HEK293T (cell line): Measurements from ENCODE around the gene CYTL1.
"Not testable (repeated sequence)": the region's sequence is repeated elsewhere in the genome, so short reads cannot be mapped to it uniquely, and the experiment has no call there.

Experiments
- CTCF ChIA-PET: fragments of 350-600 bp; formaldehyde crosslinking; extraction: SDS; loops from one replicate; lab custom pipeline; 2021; ENCODE audit warnings: antibody characterized with exemption, inconsistent platforms; lab: Yijun Ruan, JAX
- POLR2A ChIA-PET: fragments of 350-600 bp; formaldehyde crosslinking; extraction: SDS; loops from one replicate; lab custom pipeline; 2020; ENCODE audit warnings: antibody characterized with exemption, inconsistent platforms; lab: Yijun Ruan, JAX
- DNase-seq: peaks from one replicate; pipeline ENCODE4 v3.0.0; 2012; ENCODE audit warnings: mixed read lengths; ENCODE audit errors: extremely low spot score
- ARNT ChIP-seq: fragments of 450-650 bp; IDR thresholded peaks from 2 replicates; pipeline ENCODE4 v1.6.1; 2017; ENCODE audit warnings: mild to moderate bottlenecking
- BHLHE40 ChIP-seq: fragments of 450-650 bp; IDR thresholded peaks from 2 replicates; pipeline ENCODE4 v1.6.1; 2016; ENCODE audit warnings: mild to moderate bottlenecking, moderate library complexity, borderline replicate concordance
- CTBP1 ChIP-seq: fragments of 450-650 bp; IDR thresholded peaks from 2 replicates; pipeline ENCODE4 v1.6.1; 2016; ENCODE audit warnings: borderline replicate concordance
- ELF4 ChIP-seq: fragments of 450-650 bp; IDR thresholded peaks from 2 replicates; pipeline ENCODE4 v1.6.1; 2017; ENCODE audit warnings: antibody characterized with exemption
- FOXA1 ChIP-seq: fragments of 450-650 bp; IDR thresholded peaks from 2 replicates; pipeline ENCODE4 v1.6.1; 2016; ENCODE audit warnings: mild to moderate bottlenecking
- FOXK2 ChIP-seq: fragments of 450-650 bp; IDR thresholded peaks from 2 replicates; pipeline ENCODE4 v1.6.1; 2016; ENCODE audit warnings: mild to moderate bottlenecking
- FOXM1 ChIP-seq: fragments of 450-650 bp; IDR thresholded peaks from 2 replicates; pipeline ENCODE4 v1.6.1; 2017; ENCODE audit warnings: mild to moderate bottlenecking, borderline replicate concordance
- HDGF ChIP-seq: fragments of 450-650 bp; IDR thresholded peaks from 2 replicates; pipeline ENCODE4 v1.6.1; 2017; ENCODE audit warnings: antibody characterized with exemption, borderline replicate concordance
- L3MBTL2 ChIP-seq: fragments of 450-650 bp; conservative IDR thresholded peaks from 2 replicates; pipeline ENCODE4 v1.6.1; 2016; ENCODE audit warnings: mild to moderate bottlenecking
- LEF1 ChIP-seq: fragments of 450-650 bp; IDR thresholded peaks from 2 replicates; pipeline ENCODE4 v1.6.1; 2017; ENCODE audit warnings: mild to moderate bottlenecking, borderline replicate concordance
- NFRKB ChIP-seq: fragments of 450-650 bp; IDR thresholded peaks from 2 replicates; pipeline ENCODE4 v1.6.1; 2016; ENCODE audit warnings: mild to moderate bottlenecking, moderate library complexity
- PKNOX1 ChIP-seq: fragments of 450-650 bp; IDR thresholded peaks from 2 replicates; pipeline ENCODE4 v1.6.1; 2016
- SP1 ChIP-seq: fragments of 450-650 bp; IDR thresholded peaks from 2 replicates; pipeline ENCODE4 v1.6.1; 2017
- SUZ12 ChIP-seq: fragments of 450-650 bp; IDR thresholded peaks from 2 replicates; pipeline ENCODE4 v1.6.1; 2016; ENCODE audit warnings: mild to moderate bottlenecking
- TARDBP ChIP-seq: fragments of 450-650 bp; IDR thresholded peaks from 2 replicates; pipeline ENCODE4 v1.6.1; 2016
- ZNF384 ChIP-seq: fragments of 450-650 bp; IDR thresholded peaks from 2 replicates; pipeline ENCODE4 v1.6.1; 2016

CYTL1 gene, protein sequence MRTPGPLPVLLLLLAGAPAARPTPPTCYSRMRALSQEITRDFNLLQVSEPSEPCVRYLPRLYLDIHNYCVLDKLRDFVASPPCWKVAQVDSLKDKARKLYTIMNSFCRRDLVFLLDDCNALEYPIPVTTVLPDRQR

DNA sequence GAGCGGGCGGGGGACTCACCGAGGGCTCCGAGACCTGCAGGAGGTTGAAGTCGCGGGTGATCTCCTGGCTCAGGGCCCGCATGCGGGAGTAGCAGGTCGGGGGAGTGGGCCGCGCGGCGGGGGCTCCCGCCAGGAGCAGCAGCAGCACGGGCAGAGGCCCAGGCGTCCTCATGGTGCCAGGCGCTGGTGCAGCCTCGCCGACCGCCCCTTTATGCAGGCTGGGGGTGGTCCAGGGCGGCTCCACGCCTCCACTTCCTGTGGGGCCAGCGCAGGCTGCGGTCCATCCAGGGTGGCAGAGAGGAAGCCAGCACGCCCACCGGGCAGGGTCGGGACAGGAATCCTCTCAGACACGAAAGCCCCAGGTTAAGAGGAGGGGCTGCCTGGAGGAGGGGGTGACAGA, at the start of gene CYTL1:
CYTL1 (minus strand) TSS at position 185 of the 400 bp plus-strand sequence; CDS start at position 172, 13 bp downstream.
- CTCF ChIA-PET = interaction anchor here (0.7 kb wide), 1 partner anchor 25 kb away, joined by 3 read pairs; no protein-coding TSS in a partner anchor
- TF ChIP-seq CTBP1 (no peak), FOXM1 (no peak), L3MBTL2 (no peak), BHLHE40 (no peak), LEF1 (no peak), ELF4 (no peak), SUZ12 (no peak)
- DNase-seq = no peak
- POLR2A ChIA-PET = no interaction called here

DNA sequence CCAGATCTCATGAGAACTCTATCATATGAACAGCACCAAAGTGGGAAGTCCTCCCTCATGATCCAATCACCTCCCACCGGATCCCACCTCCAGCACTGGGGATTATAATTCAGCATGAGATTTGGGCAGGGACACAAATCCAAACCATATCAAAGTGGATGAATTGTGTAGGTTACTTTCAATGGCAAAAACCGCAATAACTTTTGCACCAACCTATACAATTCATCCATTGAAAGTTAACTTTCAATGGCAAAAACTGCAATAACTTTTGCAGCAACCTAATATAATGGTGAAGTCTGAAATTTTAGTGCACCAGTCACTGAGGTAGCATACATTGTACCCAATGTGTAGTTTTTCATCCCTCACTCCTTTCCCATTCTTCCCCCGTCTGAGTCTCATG, 48.6 kb upstream of the CYTL1 start:
- CTCF ChIA-PET = no interaction called here
- no peak for TF ChIP-seq FOXK2
- TF ChIP-seq ELF4 = peak; percentile 87
- POLR2A ChIA-PET = no interaction called here
- no peak for DNase-seq

GRCh38 chr4:5066968-5067367, 47.7 kb upstream of the CYTL1 start:
- DNase-seq, POLR2A ChIA-PET, CTCF ChIA-PET: not testable (repeated sequence)

DNA sequence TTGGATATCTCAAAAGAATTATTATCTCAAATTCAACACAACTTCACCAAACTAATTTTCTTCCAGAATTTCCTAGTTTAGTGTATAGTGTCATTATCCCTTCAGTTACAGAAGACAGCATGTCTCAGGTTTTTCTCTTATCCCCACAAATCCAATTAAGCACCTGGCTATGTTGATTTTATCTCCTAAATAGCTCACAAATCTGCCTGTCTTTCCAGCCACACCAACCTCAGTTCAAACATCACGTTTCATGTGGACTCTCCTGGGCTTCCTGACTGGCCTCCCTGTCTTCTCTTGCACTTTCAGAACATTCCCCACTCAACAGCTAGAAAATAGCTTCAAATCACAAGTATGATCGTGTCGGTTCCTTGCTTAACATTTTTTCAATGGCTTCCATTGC, 46.8 kb upstream of the CYTL1 start:
- no peak for DNase-seq
- ChIA-PET CTCF (no interaction called here), POLR2A (no interaction called here)
- no peak for TF ChIP-seq LEF1

DNA sequence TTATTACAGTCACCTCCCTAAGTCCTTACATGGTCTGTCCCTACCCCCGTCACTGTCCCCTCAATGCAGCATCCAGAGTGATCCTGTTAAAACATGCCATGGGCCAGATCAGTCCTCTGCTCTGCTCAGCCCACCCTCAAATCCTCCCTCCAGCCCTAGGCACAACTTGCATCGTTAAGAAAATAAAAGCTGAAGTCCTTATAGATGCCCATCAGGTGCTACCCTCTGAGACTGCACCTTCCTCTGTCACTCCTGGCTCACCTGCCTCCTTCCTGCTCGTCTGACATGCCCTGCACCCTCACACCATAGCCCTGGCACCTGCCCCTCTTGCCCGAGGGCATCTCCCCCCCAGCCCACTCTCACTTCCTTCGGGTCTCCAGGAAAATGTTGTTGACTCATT, 36.2 kb upstream of the CYTL1 start:
- DNase-seq = no peak
- ChIA-PET POLR2A (no interaction called here), CTCF (no interaction called here)
- no peak for TF ChIP-seq FOXM1
- no peak for TF ChIP-seq PKNOX1
- no peak for TF ChIP-seq NFRKB
- TF ChIP-seq ELF4 = no peak
- TF ChIP-seq LEF1 = no peak
- TF ChIP-seq CTBP1 = no peak
- no peak for TF ChIP-seq ARNT
- no peak for TF ChIP-seq SUZ12
- TF ChIP-seq FOXK2 = no peak
- TF ChIP-seq HDGF = no peak
- no peak for TF ChIP-seq FOXA1
- TF ChIP-seq BHLHE40 = no peak
- TF ChIP-seq SP1 = no peak
- TF ChIP-seq TARDBP = no peak
- no peak for TF ChIP-seq L3MBTL2
- no peak for TF ChIP-seq ZNF384

GRCh38 chr4:5054532-5054931, 35.3 kb upstream of the CYTL1 start:
- TF ChIP-seq SP1 (no peak), NFRKB (no peak), CTBP1 (no peak), BHLHE40 (no peak), ARNT (no peak), FOXA1 (no peak), SUZ12 (no peak), HDGF (no peak), LEF1 (no peak), ELF4 (no peak), L3MBTL2 (no peak), ZNF384 (no peak)
- CTCF ChIA-PET = no interaction called here
- POLR2A ChIA-PET = no interaction called here
- DNase-seq = no peak

- ChIA-PET POLR2A (no interaction called here), CTCF (no interaction called here)
These were observed 33.6 kb upstream of the CYTL1 start for GRCh38 chr4:5052726-5053425.

More at GRCh38 chr4:5052726-5053425, 33.6 kb upstream of the CYTL1 start:
- TF ChIP-seq CTBP1 (no peak), FOXA1 (no peak), FOXK2 (no peak), NFRKB (no peak), TARDBP (no peak), LEF1 (no peak), ELF4 (no peak), ARNT (no peak), L3MBTL2 (no peak), ZNF384 (no peak), BHLHE40 (no peak), FOXM1 (no peak), SP1 (no peak), SUZ12 (no peak), HDGF (no peak), PKNOX1 (no peak)
- peak; percentile 3 for DNase-seq
